ENCODE measurements around the gene ZNF699. TPM values are rescaled to one million over a fixed set of nuclear protein-coding genes. Genes with fewer than 3 reads are reported as not detected.

Gene ZNF699
- total and polyA plus RNA-seq, 10 of the 15 experiments (the other 5 are each of a cell fraction or from before 2014, with no cell fraction given) = 0.04 to 2.9 (median 1.7) TPM

DNA sequence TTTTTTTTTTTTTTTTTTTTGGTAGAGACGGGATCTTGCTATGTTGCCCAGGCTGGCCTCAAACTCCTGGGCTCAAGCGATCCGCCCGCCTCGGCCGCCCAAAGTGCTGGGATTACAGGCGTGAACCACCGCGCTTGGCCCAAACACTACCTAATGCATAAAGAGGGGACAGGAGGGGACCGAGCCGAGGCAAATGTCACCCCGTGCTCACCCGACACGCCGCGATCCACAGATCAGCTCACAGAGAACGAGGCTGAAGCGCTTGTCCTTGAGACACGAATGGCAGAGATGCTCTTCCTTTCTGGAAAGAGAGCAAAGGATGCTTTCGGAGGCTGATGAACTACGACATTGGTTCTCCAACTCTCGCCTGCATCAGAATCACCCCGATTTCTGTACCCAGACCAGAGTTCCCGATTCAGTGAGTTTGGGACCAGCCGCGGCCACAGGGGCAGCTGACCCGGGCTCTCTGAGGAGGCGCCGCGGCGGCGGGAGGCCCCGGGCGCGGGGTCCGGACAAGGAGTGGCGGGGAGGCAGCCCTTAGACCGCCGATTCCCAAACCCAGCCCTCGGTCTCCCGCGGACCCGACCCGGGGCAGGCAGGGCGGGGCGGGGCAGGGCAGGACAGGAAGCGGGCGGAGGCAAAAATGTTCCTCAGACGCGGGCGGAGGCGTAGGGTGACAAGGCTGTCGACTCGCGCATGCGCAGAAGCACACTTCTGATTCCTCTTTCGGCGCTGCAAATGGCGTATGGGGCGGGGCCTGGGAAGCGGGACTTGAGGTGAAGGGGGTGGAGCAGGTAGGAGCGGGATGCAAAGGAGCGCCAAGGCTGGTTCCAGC is at the start of gene ZNF699 (continued):
- no peak for TF ChIP-seq ZNF384 (IDR thresholded peaks at IDR 0.05; ENCODE audit: borderline replicate concordance, low read depth, low read length)
- TF ChIP-seq BMI1 (IDR thresholded peaks at IDR 0.05; ENCODE audit: borderline replicate concordance) = no peak
- TF ChIP-seq, protein P1, sequence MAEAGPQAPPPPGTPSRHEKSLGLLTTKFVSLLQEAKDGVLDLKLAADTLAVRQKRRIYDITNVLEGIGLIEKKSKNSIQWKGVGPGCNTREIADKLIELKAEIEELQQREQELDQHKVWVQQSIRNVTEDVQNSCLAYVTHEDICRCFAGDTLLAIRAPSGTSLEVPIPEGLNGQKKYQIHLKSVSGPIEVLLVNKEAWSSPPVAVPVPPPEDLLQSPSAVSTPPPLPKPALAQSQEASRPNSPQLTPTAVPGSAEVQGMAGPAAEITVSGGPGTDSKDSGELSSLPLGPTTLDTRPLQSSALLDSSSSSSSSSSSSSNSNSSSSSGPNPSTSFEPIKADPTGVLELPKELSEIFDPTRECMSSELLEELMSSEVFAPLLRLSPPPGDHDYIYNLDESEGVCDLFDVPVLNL (IDR thresholded peaks at IDR 0.05; ENCODE audit: low read depth, low read length) = no peak
- no peak for TF ChIP-seq KLF5 (IDR thresholded peaks at IDR 0.05; ENCODE audit: partially characterized antibody)
- peak; percentile 91 for TF ChIP-seq HDGF (IDR thresholded peaks at IDR 0.05)
- no peak for TF ChIP-seq RAD21 (IDR thresholded peaks at IDR 0.05; ENCODE audit: insufficient read depth, low read depth, low read length)
- TF ChIP-seq ZNF217 (IDR thresholded peaks at IDR 0.05) = no peak
- TF ChIP-seq RBBP5 (conservative IDR thresholded peaks at IDR 0.05) = 0 out of 2 replicates have a peak, but pooled peaks have one; percentile 18
- no peak for TF ChIP-seq RFX5 (IDR thresholded peaks at IDR 0.05; ENCODE audit: low read depth, low read length)
- no peak for TF ChIP-seq LARP7 (IDR thresholded peaks at IDR 0.05)
- no peak for TF ChIP-seq SP1 (IDR thresholded peaks at IDR 0.05; ENCODE audit: low read depth, low read length)
- peak; percentile 91 for TF ChIP-seq YY1 (IDR thresholded peaks at IDR 0.05; ENCODE audit: low read depth, low read length)
- TF ChIP-seq, protein P2, sequence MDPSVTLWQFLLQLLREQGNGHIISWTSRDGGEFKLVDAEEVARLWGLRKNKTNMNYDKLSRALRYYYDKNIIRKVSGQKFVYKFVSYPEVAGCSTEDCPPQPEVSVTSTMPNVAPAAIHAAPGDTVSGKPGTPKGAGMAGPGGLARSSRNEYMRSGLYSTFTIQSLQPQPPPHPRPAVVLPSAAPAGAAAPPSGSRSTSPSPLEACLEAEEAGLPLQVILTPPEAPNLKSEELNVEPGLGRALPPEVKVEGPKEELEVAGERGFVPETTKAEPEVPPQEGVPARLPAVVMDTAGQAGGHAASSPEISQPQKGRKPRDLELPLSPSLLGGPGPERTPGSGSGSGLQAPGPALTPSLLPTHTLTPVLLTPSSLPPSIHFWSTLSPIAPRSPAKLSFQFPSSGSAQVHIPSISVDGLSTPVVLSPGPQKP (IDR thresholded peaks at IDR 0.05; ENCODE audit: low read depth, low read length) = no peak
- peak; percentile 58 for TF ChIP-seq IKZF1 (conservative IDR thresholded peaks at IDR 0.05)
- TF ChIP-seq KDM1A (IDR thresholded peaks at IDR 0.05; ENCODE audit: borderline replicate concordance) = no peak
- TF ChIP-seq, protein P3, sequence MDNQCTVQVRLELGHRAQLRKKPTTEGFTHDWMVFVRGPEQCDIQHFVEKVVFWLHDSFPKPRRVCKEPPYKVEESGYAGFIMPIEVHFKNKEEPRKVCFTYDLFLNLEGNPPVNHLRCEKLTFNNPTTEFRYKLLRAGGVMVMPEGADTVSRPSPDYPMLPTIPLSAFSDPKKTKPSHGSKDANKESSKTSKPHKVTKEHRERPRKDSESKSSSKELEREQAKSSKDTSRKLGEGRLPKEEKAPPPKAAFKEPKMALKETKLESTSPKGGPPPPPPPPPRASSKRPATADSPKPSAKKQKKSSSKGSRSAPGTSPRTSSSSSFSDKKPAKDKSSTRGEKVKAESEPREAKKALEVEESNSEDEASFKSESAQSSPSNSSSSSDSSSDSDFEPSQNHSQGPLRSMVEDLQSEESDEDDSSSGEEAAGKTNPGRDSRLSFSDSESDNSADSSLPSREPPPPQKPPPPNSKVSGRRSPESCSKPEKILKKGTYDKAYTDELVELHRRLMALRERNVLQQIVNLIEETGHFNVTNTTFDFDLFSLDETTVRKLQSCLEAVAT (IDR thresholded peaks at IDR 0.05) = no peak
- peak; percentile 56 for TF ChIP-seq NRF1 (conservative IDR thresholded peaks at IDR 0.05; ENCODE audit: low read depth, low read length)
- TF ChIP-seq CHD2 (IDR thresholded peaks at IDR 0.05; ENCODE audit: borderline replicate concordance, low read depth, low read length) = no peak; the same call in 1 of the 2 replicates
- TF ChIP-seq PML (IDR thresholded peaks at IDR 0.05; ENCODE audit: low read length) = no peak
- TF ChIP-seq, protein P4, sequence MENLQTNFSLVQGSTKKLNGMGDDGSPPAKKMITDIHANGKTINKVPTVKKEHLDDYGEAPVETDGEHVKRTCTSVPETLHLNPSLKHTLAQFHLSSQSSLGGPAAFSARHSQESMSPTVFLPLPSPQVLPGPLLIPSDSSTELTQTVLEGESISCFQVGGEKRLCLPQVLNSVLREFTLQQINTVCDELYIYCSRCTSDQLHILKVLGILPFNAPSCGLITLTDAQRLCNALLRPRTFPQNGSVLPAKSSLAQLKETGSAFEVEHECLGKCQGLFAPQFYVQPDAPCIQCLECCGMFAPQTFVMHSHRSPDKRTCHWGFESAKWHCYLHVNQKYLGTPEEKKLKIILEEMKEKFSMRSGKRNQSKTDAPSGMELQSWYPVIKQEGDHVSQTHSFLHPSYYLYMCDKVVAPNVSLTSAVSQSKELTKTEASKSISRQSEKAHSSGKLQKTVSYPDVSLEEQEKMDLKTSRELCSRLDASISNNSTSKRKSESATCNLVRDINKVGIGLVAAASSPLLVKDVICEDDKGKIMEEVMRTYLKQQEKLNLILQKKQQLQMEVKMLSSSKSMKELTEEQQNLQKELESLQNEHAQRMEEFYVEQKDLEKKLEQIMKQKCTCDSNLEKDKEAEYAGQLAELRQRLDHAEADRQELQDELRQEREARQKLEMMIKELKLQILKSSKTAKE (IDR thresholded peaks at IDR 0.05; ENCODE audit: low read depth, poor library complexity, severe bottlenecking) = no peak
- TF ChIP-seq, protein P5, sequence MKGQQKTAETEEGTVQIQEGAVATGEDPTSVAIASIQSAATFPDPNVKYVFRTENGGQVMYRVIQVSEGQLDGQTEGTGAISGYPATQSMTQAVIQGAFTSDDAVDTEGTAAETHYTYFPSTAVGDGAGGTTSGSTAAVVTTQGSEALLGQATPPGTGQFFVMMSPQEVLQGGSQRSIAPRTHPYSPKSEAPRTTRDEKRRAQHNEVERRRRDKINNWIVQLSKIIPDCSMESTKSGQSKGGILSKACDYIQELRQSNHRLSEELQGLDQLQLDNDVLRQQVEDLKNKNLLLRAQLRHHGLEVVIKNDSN (IDR thresholded peaks at IDR 0.05; ENCODE audit: borderline replicate concordance, extremely low read length, insufficient read depth, low read depth, low read length) = no peak
- no peak for TF ChIP-seq TBL1XR1 (IDR thresholded peaks at IDR 0.05; ENCODE audit: low read depth, low read length)
